HG03280 (cell line): ENCODE measurements around the gene KLK8.

Experiments
- ATAC-seq: cut with Tn5 transposase; IDR thresholded peaks from one replicate; pipeline ENCODE4 v1.9.1; 2021; ENCODE audit warnings: mild to moderate bottlenecking, moderate library complexity; ENCODE audit not compliant: unreplicated experiment

The KLK8 gene

DNA sequence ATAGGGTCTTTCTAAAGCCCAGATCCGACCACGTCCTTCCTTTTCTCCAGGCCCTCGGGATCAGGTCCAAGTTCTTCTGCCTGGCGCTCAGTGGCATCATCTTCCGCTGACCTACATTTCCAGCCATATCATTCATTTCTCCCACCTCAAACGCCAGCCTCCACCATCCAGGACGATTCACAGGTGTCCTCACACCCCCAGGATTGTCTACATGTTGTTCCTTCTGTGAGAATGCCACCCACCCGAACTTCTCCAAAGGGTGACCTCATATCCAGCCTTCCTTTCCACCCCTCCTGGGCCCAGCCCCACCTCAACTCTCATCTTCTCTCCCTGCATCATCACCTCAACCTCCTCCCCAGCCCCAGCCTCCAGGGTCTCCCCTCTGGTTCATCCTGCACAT, 43.8 kb downstream of the KLK8 start:
- ATAC-seq: no peak

DNA sequence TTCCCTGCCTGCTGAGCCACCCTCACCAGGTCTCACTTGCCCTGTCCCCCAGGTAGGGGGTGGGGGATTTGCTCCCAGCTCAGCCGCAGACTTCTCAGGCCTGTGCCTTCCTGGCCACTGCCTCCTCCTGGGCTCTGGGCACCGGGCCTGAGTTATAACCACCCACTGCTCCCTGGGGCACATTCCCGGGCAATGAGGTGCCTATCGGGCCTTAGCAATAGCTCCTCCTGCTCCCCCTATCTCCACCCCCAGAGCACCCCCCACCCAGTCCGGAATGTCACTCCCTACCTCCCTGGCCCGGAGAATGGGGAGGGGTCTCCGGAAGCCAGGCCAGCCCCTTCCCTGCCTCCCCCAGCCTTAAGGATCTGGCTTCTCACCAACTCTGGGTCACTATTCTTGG, 48.5 kb downstream of the KLK8 start, which contains the start of gene KLK5:
Gene KLK5, minus strand, starts transcription at position 129 of the 400 bp plus-strand sequence. CDS start 381 bp downstream, outside the sequence.
- ATAC-seq: no peak

DNA sequence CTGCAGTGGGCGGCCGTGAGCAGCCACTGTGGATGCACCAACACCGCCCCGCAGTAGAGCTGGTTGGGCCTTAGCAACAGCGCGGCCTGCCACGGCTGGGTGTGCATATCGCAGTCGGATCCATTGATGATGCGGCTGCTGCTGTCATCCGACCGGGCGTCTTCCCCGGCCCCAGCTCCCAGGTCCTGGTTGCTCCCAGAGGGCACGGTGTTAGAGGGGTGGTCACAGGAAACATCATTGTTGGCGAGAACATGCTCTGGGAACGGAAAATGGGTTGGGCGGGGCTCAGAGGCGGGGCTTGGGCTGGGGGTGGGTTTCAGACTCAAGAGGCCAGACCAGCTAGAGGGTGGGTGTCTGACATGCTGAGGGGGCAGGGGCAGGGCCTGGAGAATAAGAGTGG, 51.5 kb downstream of the KLK8 start:
- no peak for ATAC-seq

DNA sequence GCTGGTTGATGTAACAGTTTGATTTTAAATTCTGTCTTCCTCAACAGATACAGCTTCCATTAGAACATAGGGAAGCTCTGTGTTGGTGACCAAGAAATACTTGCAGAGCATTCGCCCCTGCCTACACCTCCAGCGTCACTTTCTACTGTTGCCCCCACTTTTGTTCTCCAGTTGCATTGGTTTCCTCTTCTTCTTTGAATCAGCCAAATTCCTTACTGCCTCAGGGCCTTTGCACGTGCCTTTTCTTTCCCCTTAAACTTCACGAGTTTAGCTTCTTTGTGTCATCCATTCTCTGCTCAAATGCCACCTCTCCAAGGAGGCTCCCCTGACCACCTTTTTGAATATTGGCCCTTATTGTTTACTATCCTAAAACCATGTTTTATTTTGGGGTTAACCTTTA, 54.3 kb downstream of the KLK8 start:
- no peak for ATAC-seq
